Measurements from ENCODE around the gene MAPK10. TPM values are rescaled to one million over a fixed set of nuclear protein-coding genes. Genes with fewer than 3 reads are reported as not detected.

MAPK10 gene
- total RNA-seq, 1 experiment from 2014 or later: 0.79 TPM

GRCh38 chr4:86155766-86156165 is 204.1 kb downstream of the MAPK10 start:
- no peak overlapping the region for H3K4me3 ChIP-seq (ENCODE audit: low read depth, low read length)
- TF ChIP-seq CTCF (IDR thresholded peaks at IDR 0.05; ENCODE audit: insufficient read depth in 1 of 2, low read depth in 1 of 2, low read length in 1 of 2, severe bottlenecking in 1 of 2, unreplicated experiment in 1 of 2): no peak
- ChIA-PET POLR2A (no interaction called here), CTCF (no interaction called here)
- Mint-ChIP-seq H3K27me3 (ENCODE audit: insufficient read depth, unreplicated experiment) (no peaks in the 10 kb centered on the region), H3K4me1 (ENCODE audit: low read depth, unreplicated experiment) (no peaks in the 10 kb centered on the region), H3K27ac (ENCODE audit: unreplicated experiment) (no peak overlapping the region), H3K9me3 (ENCODE audit: unreplicated experiment) (no peaks in the 10 kb centered on the region), H3K4me3 (ENCODE audit: unreplicated experiment) (no peak overlapping the region), H3K36me3 (ENCODE audit: insufficient read depth, unreplicated experiment) (no peaks in the 10 kb centered on the region)
- H3K36me3 ChIP-seq (ENCODE audit: control insufficient read depth, insufficient read depth, low read length): no peaks in the 10 kb centered on the region
- no peaks in the 10 kb centered on the region for H3K4me1 ChIP-seq
- H3K9me3 ChIP-seq: no peaks in the 10 kb centered on the region
- BruUV-seq (replicated peaks): no TSS peak
- no peaks in the 10 kb centered on the region for H3K27me3 ChIP-seq (replicated peaks; ENCODE audit: control insufficient read depth, insufficient read depth, low read length)
- intact Hi-C loops (cut with micrococcal nuclease; ENCODE audit: unreplicated experiment): no loop called here
- no peak for DNase-seq

GRCh38 chr4:86152454-86152853 is 207.4 kb downstream of the MAPK10 start:
- POLR2A ChIA-PET: no interaction called here
- DNase-seq: no peak
- Histone ChIP-seq H3K4me1 (no peaks in the 10 kb centered on the region), H3K36me3 (ENCODE audit: control insufficient read depth, insufficient read depth, low read length) (no peaks in the 10 kb centered on the region), H3K4me3 (ENCODE audit: low read depth, low read length) (no peak overlapping the region), H3K9me3 (no peaks in the 10 kb centered on the region), H3K27me3 (replicated peaks; ENCODE audit: control insufficient read depth, insufficient read depth, low read length) (no peaks in the 10 kb centered on the region)
- no peaks in the 10 kb centered on the region for H3K4me1 Mint-ChIP-seq (ENCODE audit: low read depth, unreplicated experiment)
- no TSS peak for BruUV-seq (replicated peaks)
- H3K4me3 Mint-ChIP-seq (ENCODE audit: unreplicated experiment): no peak overlapping the region
- H3K36me3 Mint-ChIP-seq (ENCODE audit: insufficient read depth, unreplicated experiment): no peaks in the 10 kb centered on the region
- H3K9me3 Mint-ChIP-seq (ENCODE audit: unreplicated experiment): peaks cover 9% of the 10 kb centered on the region
- intact Hi-C loops (cut with micrococcal nuclease; ENCODE audit: unreplicated experiment): no loop called here
- peaks cover 7% of the 10 kb centered on the region for H3K27me3 Mint-ChIP-seq (ENCODE audit: insufficient read depth, unreplicated experiment)
- no peak overlapping the region for H3K27ac Mint-ChIP-seq (ENCODE audit: unreplicated experiment)
- no peak for TF ChIP-seq CTCF (IDR thresholded peaks at IDR 0.05; ENCODE audit: insufficient read depth in 1 of 2, low read depth in 1 of 2, low read length in 1 of 2, severe bottlenecking in 1 of 2, unreplicated experiment in 1 of 2)
- CTCF ChIA-PET: no interaction called here

GRCh38 chr4:86151196-86151595 is 208.7 kb downstream of the MAPK10 start:
- TF ChIP-seq CTCF (IDR thresholded peaks at IDR 0.05; ENCODE audit: insufficient read depth in 1 of 2, low read depth in 1 of 2, low read length in 1 of 2, severe bottlenecking in 1 of 2, unreplicated experiment in 1 of 2): no peak
- peaks cover 9% of the 10 kb centered on the region for H3K9me3 Mint-ChIP-seq (ENCODE audit: unreplicated experiment)
- H3K9me3 ChIP-seq: no peaks in the 10 kb centered on the region
- H3K27me3 Mint-ChIP-seq (ENCODE audit: insufficient read depth, unreplicated experiment): peaks cover 12% of the 10 kb centered on the region
- ChIA-PET CTCF (no interaction called here), POLR2A (no interaction called here)
- no peak for DNase-seq
- H3K27ac Mint-ChIP-seq (ENCODE audit: unreplicated experiment): no peak overlapping the region
- no peaks in the 10 kb centered on the region for H3K36me3 ChIP-seq (ENCODE audit: control insufficient read depth, insufficient read depth, low read length)
- BruUV-seq (replicated peaks): no TSS peak
- no peaks in the 10 kb centered on the region for H3K36me3 Mint-ChIP-seq (ENCODE audit: insufficient read depth, unreplicated experiment)
- no peaks in the 10 kb centered on the region for H3K27me3 ChIP-seq (replicated peaks; ENCODE audit: control insufficient read depth, insufficient read depth, low read length)
- no peaks in the 10 kb centered on the region for H3K4me1 Mint-ChIP-seq (ENCODE audit: low read depth, unreplicated experiment)
- no peak overlapping the region for H3K4me3 Mint-ChIP-seq (ENCODE audit: unreplicated experiment)
- H3K4me1 ChIP-seq: no peaks in the 10 kb centered on the region
- intact Hi-C loops (cut with micrococcal nuclease; ENCODE audit: unreplicated experiment): loop anchor here (2.0 kb wide), 1 partner anchor 64 kb away; no protein-coding TSS in a partner anchor
- no peak overlapping the region for H3K4me3 ChIP-seq (ENCODE audit: low read depth, low read length)
